ENCODE data around the gene TET1. TPM values are rescaled to one million over a fixed set of nuclear protein-coding genes. Genes with fewer than 3 reads are reported as not detected.
"Not testable (repeated sequence)": the region's sequence is repeated elsewhere in the genome, so short reads cannot be mapped to it uniquely, and the experiment has no call there.

TET1 gene
- total RNA-seq, 2 experiments from 2014 or later = 0.72 to 0.82 TPM

GRCh38 chr10:68586606-68587305 lies 26.6 kb downstream of the TET1 start:
- Mint-ChIP-seq H3K27me3 (no peaks in the 10 kb centered on the region), H3K9me3 (no peaks in the 10 kb centered on the region), H3K36me3 (no peaks in the 10 kb centered on the region), H3K4me3 (no peak overlapping the region), H3K27ac (no peak overlapping the region), H3K4me1 (no peaks in the 10 kb centered on the region)
- no peak for DNase-seq

- Mint-ChIP-seq H3K4me1 (no peaks in the 10 kb centered on the region), H3K27ac (no peak overlapping the region), H3K4me3 (no peak overlapping the region), H3K9me3 (no peaks in the 10 kb centered on the region), H3K27me3 (no peaks in the 10 kb centered on the region), H3K36me3 (no peaks in the 10 kb centered on the region)
- DNase-seq = no peak
Measured at GRCh38 chr10:68594405-68594804, 34.3 kb downstream of the TET1 start.

- Mint-ChIP-seq H3K4me3 (no peak overlapping the region), H3K4me1 (peaks cover 7% of the 10 kb centered on the region), H3K27me3 (no peaks in the 10 kb centered on the region), H3K27ac (no peak overlapping the region), H3K9me3 (no peaks in the 10 kb centered on the region), H3K36me3 (no peaks in the 10 kb centered on the region)
- DNase-seq = no peak
Measured at GRCh38 chr10:68595513-68595912, 35.4 kb downstream of the TET1 start.

GRCh38 chr10:68597407-68597806 lies 37.3 kb downstream of the TET1 start:
- no peak overlapping the region for H3K27ac Mint-ChIP-seq
- H3K36me3 Mint-ChIP-seq = no peaks in the 10 kb centered on the region
- no peak for DNase-seq
- H3K4me1 Mint-ChIP-seq = peaks cover 20% of the 10 kb centered on the region
- H3K4me3 Mint-ChIP-seq = no peak overlapping the region
- no peaks in the 10 kb centered on the region for H3K9me3 Mint-ChIP-seq
- no peaks in the 10 kb centered on the region for H3K27me3 Mint-ChIP-seq

GRCh38 chr10:68598978-68599770 lies 39.0 kb downstream of the TET1 start:
- no peak for DNase-seq
- no peaks in the 10 kb centered on the region for H3K27me3 Mint-ChIP-seq
- H3K4me3 Mint-ChIP-seq = no peak overlapping the region
- H3K36me3 Mint-ChIP-seq = peaks cover 2% of the 10 kb centered on the region
- no peaks in the 10 kb centered on the region for H3K9me3 Mint-ChIP-seq
- no peak overlapping the region for H3K27ac Mint-ChIP-seq
- peaks cover 32% of the 10 kb centered on the region for H3K4me1 Mint-ChIP-seq

- Mint-ChIP-seq H3K4me3 (peak overlapping the region; percentile 85), H3K4me1 (peaks cover 33% of the 10 kb centered on the region), H3K27ac (peak overlapping the region; percentile 86), H3K27me3 (no peaks in the 10 kb centered on the region), H3K9me3 (no peaks in the 10 kb centered on the region), H3K36me3 (peaks cover 2% of the 10 kb centered on the region)
- DNase-seq = no peak
Measured at GRCh38 chr10:68599771-68600040, 39.6 kb downstream of the TET1 start.

GRCh38 chr10:68600041-68600778 lies 40.1 kb downstream of the TET1 start:
- Mint-ChIP-seq H3K27me3 (no peaks in the 10 kb centered on the region), H3K36me3 (peaks cover 2% of the 10 kb centered on the region), H3K27ac (peak overlapping the region; percentile 86), H3K4me1 (peaks cover 33% of the 10 kb centered on the region), H3K9me3 (no peaks in the 10 kb centered on the region), H3K4me3 (peak overlapping the region; percentile 85)
- DNase-seq = peak; percentile 54

GRCh38 chr10:68601501-68602265 lies 41.5 kb downstream of the TET1 start:
- Mint-ChIP-seq H3K36me3 (peaks cover 2% of the 10 kb centered on the region), H3K4me3 (peak overlapping the region; percentile 85), H3K27me3 (no peaks in the 10 kb centered on the region), H3K9me3 (no peaks in the 10 kb centered on the region), H3K4me1 (peaks cover 33% of the 10 kb centered on the region), H3K27ac (no peak overlapping the region)
- DNase-seq = no peak

GRCh38 chr10:68602434-68602833 lies 42.3 kb downstream of the TET1 start:
- no peak for DNase-seq
- Mint-ChIP-seq H3K4me1 (peaks cover 33% of the 10 kb centered on the region), H3K27me3 (no peaks in the 10 kb centered on the region), H3K4me3 (no peak overlapping the region), H3K36me3 (peaks cover 2% of the 10 kb centered on the region), H3K9me3 (no peaks in the 10 kb centered on the region), H3K27ac (no peak overlapping the region)

- no peaks in the 10 kb centered on the region for H3K27me3 Mint-ChIP-seq
- H3K4me1 Mint-ChIP-seq = peaks cover 33% of the 10 kb centered on the region
- no peak overlapping the region for H3K4me3 Mint-ChIP-seq
- H3K9me3 Mint-ChIP-seq = no peaks in the 10 kb centered on the region
- peaks cover 2% of the 10 kb centered on the region for H3K36me3 Mint-ChIP-seq
- no peak for DNase-seq
- no peak overlapping the region for H3K27ac Mint-ChIP-seq
Measured at GRCh38 chr10:68603766-68604165, 43.6 kb downstream of the TET1 start.

GRCh38 chr10:68604441-68604840 lies 44.3 kb downstream of the TET1 start:
- Mint-ChIP-seq H3K9me3 (no peaks in the 10 kb centered on the region), H3K4me1 (peaks cover 33% of the 10 kb centered on the region), H3K36me3 (peaks cover 2% of the 10 kb centered on the region), H3K4me3 (no peak overlapping the region), H3K27me3 (no peaks in the 10 kb centered on the region), H3K27ac (no peak overlapping the region)
- no peak for DNase-seq

- H3K4me1 Mint-ChIP-seq = peaks cover 18% of the 10 kb centered on the region
- no peak overlapping the region for H3K27ac Mint-ChIP-seq
- no peak for DNase-seq
- H3K27me3 Mint-ChIP-seq = no peaks in the 10 kb centered on the region
- H3K9me3 Mint-ChIP-seq = no peaks in the 10 kb centered on the region
- H3K4me3 Mint-ChIP-seq = no peak overlapping the region
- peaks cover 2% of the 10 kb centered on the region for H3K36me3 Mint-ChIP-seq
Measured at GRCh38 chr10:68606918-68607317, 46.8 kb downstream of the TET1 start.

GRCh38 chr10:68610023-68610422 lies 49.9 kb downstream of the TET1 start:
- not testable (repeated sequence) for DNase-seq, H3K4me3 Mint-ChIP-seq, H3K4me1 Mint-ChIP-seq, H3K9me3 Mint-ChIP-seq, H3K27ac Mint-ChIP-seq, H3K36me3 Mint-ChIP-seq, H3K27me3 Mint-ChIP-seq

GRCh38 chr10:68611227-68611626 lies 51.1 kb downstream of the TET1 start:
- H3K4me1 Mint-ChIP-seq = no peaks in the 10 kb centered on the region
- no peaks in the 10 kb centered on the region for H3K27me3 Mint-ChIP-seq
- H3K4me3 Mint-ChIP-seq = no peak overlapping the region
- H3K36me3 Mint-ChIP-seq = no peaks in the 10 kb centered on the region
- no peaks in the 10 kb centered on the region for H3K9me3 Mint-ChIP-seq
- H3K27ac Mint-ChIP-seq = no peak overlapping the region
- no peak for DNase-seq

GRCh38 chr10:68613974-68614373 lies 53.8 kb downstream of the TET1 start:
- H3K27me3 Mint-ChIP-seq, H3K27ac Mint-ChIP-seq, H3K9me3 Mint-ChIP-seq, H3K4me3 Mint-ChIP-seq, H3K36me3 Mint-ChIP-seq, DNase-seq, H3K4me1 Mint-ChIP-seq: not testable (repeated sequence)

Measured in activated naive CD8-positive, alpha-beta T cell treated with anti-CD3 and anti-CD28 coated beads for 36 hours (primary cell).